ENCODE data around the gene KCTD8. TPM values are rescaled to one million over a fixed set of nuclear protein-coding genes. Genes with fewer than 3 reads are reported as not detected.

The KCTD8 gene
- total and polyA plus RNA-seq, 2 donors (not counting 1 experiment from before 2014, with no cell fraction given), result not detected

DNA sequence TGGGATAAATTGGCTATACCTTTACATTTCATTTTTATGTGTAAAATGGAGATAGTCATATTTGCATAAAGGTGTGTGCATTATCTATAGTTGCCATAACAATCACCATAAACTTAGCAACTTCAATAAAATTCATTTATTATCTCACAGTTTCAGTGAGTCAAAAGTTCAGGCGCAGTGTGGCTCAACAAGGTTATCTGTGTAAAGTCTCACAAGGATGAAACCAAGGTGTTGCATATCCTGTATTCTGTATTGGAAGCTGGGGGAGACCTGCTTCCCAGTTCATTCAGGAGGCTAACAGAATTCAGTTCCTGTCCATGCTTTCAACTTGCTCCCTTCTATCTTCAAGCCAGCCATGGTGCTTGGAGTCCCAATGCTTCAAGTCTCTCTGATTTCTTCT lies 169.5 kb downstream of the KCTD8 start:
- ATAC-seq (ENCODE audit: low read depth), result no peak

DNA sequence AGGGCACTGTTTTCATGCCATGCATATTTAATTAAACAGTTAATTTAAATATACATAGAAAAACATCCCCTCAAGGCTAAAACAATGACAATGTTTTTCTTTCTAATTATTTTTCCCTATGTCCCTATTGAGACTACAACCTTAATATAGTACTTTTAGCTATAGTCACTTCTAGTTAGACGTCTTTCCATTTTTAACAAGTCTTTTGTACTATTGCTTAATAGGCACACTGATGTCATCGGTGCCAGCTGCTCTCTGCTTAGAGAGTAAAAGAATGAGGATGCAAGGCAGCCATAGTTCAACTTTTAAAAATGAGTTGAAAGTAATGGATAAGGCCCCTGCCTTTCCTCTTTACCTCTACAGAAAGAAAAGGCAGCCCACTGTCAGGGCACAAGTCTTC lies 191.1 kb downstream of the KCTD8 start:
- TF ChIP-seq, protein P1, sequence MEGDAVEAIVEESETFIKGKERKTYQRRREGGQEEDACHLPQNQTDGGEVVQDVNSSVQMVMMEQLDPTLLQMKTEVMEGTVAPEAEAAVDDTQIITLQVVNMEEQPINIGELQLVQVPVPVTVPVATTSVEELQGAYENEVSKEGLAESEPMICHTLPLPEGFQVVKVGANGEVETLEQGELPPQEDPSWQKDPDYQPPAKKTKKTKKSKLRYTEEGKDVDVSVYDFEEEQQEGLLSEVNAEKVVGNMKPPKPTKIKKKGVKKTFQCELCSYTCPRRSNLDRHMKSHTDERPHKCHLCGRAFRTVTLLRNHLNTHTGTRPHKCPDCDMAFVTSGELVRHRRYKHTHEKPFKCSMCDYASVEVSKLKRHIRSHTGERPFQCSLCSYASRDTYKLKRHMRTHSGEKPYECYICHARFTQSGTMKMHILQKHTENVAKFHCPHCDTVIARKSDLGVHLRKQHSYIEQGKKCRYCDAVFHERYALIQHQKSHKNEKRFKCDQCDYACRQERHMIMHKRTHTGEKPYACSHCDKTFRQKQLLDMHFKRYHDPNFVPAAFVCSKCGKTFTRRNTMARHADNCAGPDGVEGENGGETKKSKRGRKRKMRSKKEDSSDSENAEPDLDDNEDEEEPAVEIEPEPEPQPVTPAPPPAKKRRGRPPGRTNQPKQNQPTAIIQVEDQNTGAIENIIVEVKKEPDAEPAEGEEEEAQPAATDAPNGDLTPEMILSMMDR (IDR thresholded peaks at IDR 0.05), result no peak
- TF ChIP-seq EZH2 (IDR thresholded peaks at IDR 0.05; ENCODE audit: borderline replicate concordance, insufficient read depth, low read depth, low read length, poor library complexity, severe bottlenecking), result no peak
- H3K9me3 Mint-ChIP-seq (ENCODE audit: insufficient read depth), result no peaks in the 10 kb centered on the region
- Histone ChIP-seq H3K4me1 (ENCODE audit: control insufficient read depth in 2 of 2, insufficient read depth in 2 of 2, low read length in 2 of 2) (no peaks in the 10 kb centered on the region), H3K4me2 (replicated peaks; ENCODE audit: low read depth, low read length, poor library complexity, severe bottlenecking) (no peak overlapping the region), H3K79me2 (ENCODE audit: control insufficient read depth, insufficient read depth, low read length) (no peaks in the 10 kb centered on the region), H2AFZ (ENCODE audit: insufficient read depth, low read depth, low read length, poor library complexity, severe bottlenecking) (no peak overlapping the region), H3K27ac (ENCODE audit: low read length in 2 of 2) (no peak overlapping the region), H4K20me1 (ENCODE audit: control insufficient read depth, insufficient read depth, low read length, poor library complexity, severe bottlenecking) (no peaks in the 10 kb centered on the region), H3K36me3 (replicated peaks in 1 of 2; ENCODE audit: control extremely low read depth in 1 of 2, control insufficient read depth in 1 of 2, extremely low read depth in 1 of 2, insufficient read depth in 2 of 2, low read length in 1 of 2) (no peaks in the 10 kb centered on the region), H3K4me3 (ENCODE audit: control extremely low read depth in 1 of 5, extremely low read depth in 1 of 5, insufficient read depth in 1 of 5, low read depth in 2 of 5, low read length in 4 of 5) (no peak overlapping the region), H3K9me3 (ENCODE audit: control extremely low read depth in 1 of 3, control insufficient read depth in 2 of 3, insufficient read depth in 1 of 3, low read length in 2 of 3) (peaks cover 0 to 1% (median 0%) of the 10 kb centered on the region in 3 donors), H3K9ac (ENCODE audit: low read length) (no peak overlapping the region), H3K27me3 (replicated peaks in 1 of 4; ENCODE audit: control extremely low read depth in 1 of 4, control insufficient read depth in 3 of 4, insufficient read depth in 4 of 4, low read length in 3 of 4) (no peaks in the 10 kb centered on the region)
- no CpG with 5 or more reads among the region's 2 CpGs for WGBS (ENCODE audit: insufficient coverage)
- no peak overlapping the region for H3K27ac Mint-ChIP-seq
- DNase-seq (no peak), ATAC-seq (ENCODE audit: low read depth) (no peak)
- H3K4me3 Mint-ChIP-seq, result no peak overlapping the region
- intact Hi-C loops (cut with micrococcal nuclease), result no loop called here
- ChIA-PET POLR2A (no interaction called here), CTCF (no interaction called here)
- no peaks in the 10 kb centered on the region for H3K4me1 Mint-ChIP-seq
- no peaks in the 10 kb centered on the region for H3K27me3 Mint-ChIP-seq

More for the DNA sequence above, 169.5 kb downstream of the KCTD8 start:
- Histone ChIP-seq H4K20me1 (ENCODE audit: control insufficient read depth, insufficient read depth, low read length, poor library complexity, severe bottlenecking) (no peaks in the 10 kb centered on the region), H3K4me3 (ENCODE audit: control extremely low read depth in 1 of 5, extremely low read depth in 1 of 5, insufficient read depth in 1 of 5, low read depth in 2 of 5, low read length in 4 of 5) (no peak overlapping the region), H3K9me3 (ENCODE audit: control extremely low read depth in 1 of 3, control insufficient read depth in 2 of 3, insufficient read depth in 1 of 3, low read length in 2 of 3) (no peaks in the 10 kb centered on the region), H3K27ac (ENCODE audit: low read length in 2 of 2) (no peak overlapping the region), H3K27me3 (replicated peaks in 1 of 4; ENCODE audit: control extremely low read depth in 1 of 4, control insufficient read depth in 3 of 4, insufficient read depth in 4 of 4, low read length in 3 of 4) (no peaks in the 10 kb centered on the region), H3K36me3 (replicated peaks in 1 of 2; ENCODE audit: control extremely low read depth in 1 of 2, control insufficient read depth in 1 of 2, extremely low read depth in 1 of 2, insufficient read depth in 2 of 2, low read length in 1 of 2) (no peaks in the 10 kb centered on the region), H3K9ac (ENCODE audit: low read length) (no peak overlapping the region), H3K79me2 (ENCODE audit: control insufficient read depth, insufficient read depth, low read length) (no peaks in the 10 kb centered on the region), H3K4me1 (ENCODE audit: control insufficient read depth in 2 of 2, insufficient read depth in 2 of 2, low read length in 2 of 2) (no peaks in the 10 kb centered on the region), H3K4me2 (replicated peaks; ENCODE audit: low read depth, low read length, poor library complexity, severe bottlenecking) (no peak overlapping the region), H2AFZ (ENCODE audit: insufficient read depth, low read depth, low read length, poor library complexity, severe bottlenecking) (no peak overlapping the region)
- Mint-ChIP-seq H3K4me3 (no peak overlapping the region), H3K27ac (no peak overlapping the region), H3K4me1 (no peaks in the 10 kb centered on the region), H3K9me3 (ENCODE audit: insufficient read depth) (no peaks in the 10 kb centered on the region), H3K27me3 (no peaks in the 10 kb centered on the region)
- WGBS (ENCODE audit: insufficient coverage), result 83% methylated on average over 1 of the region's 1 CpG
- TF ChIP-seq EZH2 (IDR thresholded peaks at IDR 0.05; ENCODE audit: borderline replicate concordance, insufficient read depth, low read depth, low read length, poor library complexity, severe bottlenecking), result no peak
- TF ChIP-seq, protein P1 (IDR thresholded peaks at IDR 0.05), result no peak
- CTCF ChIA-PET, result no interaction called here
- POLR2A ChIA-PET, result no interaction called here
- DNase-seq, result no peak
- intact Hi-C loops (cut with micrococcal nuclease), result no loop called here

Measured in B cell (primary cell).